ENCODE data around the gene RAI1. TPM values are rescaled to one million over a fixed set of nuclear protein-coding genes. Genes with fewer than 3 reads are reported as not detected.

The RAI1 gene
- total and polyA plus RNA-seq, 2 of the 13 experiments (the other 11 are each of a cell fraction or from before 2014, with no cell fraction given), result 3.4 to 5.2 TPM

DNA sequence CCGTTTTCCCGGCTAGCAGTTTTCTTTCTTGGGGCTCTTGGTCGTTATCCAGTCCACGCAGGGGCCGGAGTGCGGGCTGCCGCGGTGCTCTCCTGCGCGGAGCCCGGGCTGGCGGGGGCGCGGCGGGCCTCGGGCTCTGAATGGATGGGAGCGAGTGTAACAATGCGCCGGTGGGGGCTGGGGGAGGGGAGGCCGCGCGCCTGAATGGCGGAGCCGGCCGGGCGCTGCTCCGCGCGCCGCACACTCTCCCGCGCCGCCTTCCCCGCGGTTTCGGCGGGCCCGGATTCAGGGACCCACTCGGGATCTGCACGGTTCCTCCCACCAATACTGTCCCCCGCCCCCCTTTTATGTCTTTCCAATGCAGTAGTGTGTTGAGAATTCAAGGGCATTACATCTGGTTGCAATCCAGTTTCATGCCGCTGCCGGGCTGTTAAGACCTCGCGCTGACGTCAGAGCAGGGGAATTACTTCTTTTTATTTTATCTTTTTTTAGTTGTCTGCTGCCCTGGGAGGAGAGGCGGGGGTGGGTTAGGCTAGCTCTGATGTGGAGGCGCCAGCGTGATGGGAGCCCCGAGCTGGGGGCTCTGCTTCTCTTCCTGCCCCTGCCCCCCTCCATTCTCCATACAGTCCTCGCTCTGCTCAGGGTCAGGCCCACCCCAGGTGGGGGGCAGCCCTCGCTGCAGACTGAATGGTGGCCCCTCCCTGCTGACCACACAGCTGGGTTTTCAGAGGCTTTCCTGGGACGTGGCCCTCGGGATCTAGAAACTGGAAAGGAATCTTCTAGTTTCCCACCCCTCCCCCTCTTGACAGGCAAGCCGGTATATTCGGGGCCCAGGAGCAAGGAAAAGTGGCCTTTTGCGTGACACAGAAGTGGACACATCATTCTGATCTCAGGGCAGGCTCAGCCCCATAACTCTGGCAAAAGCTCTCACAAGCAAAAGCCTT, 1.8 kb downstream of the RAI1 start (continued):
- TF ChIP-seq E2F2 (CRISPR knock-in tag; IDR thresholded peaks at IDR 0.05; ENCODE audit: borderline replicate concordance) (no peak), ZNF614 (CRISPR knock-in tag; IDR thresholded peaks at IDR 0.05; ENCODE audit: borderline replicate concordance) (no peak), ZNF367 (CRISPR knock-in tag; IDR thresholded peaks at IDR 0.05; ENCODE audit: borderline replicate concordance) (no peak), TBX2 (CRISPR knock-in tag; IDR thresholded peaks at IDR 0.05; ENCODE audit: borderline replicate concordance) (peak; percentile 48; the same call in 1 of the 2 replicates), ZNF782 (CRISPR knock-in tag; IDR thresholded peaks at IDR 0.05; ENCODE audit: borderline replicate concordance) (no peak), KLF12 (CRISPR knock-in tag; IDR thresholded peaks at IDR 0.05; ENCODE audit: borderline replicate concordance) (no peak), GPN1 (CRISPR knock-in tag; IDR thresholded peaks at IDR 0.05; ENCODE audit: borderline replicate concordance) (no peak), ZNF766 (CRISPR knock-in tag; IDR thresholded peaks at IDR 0.05; ENCODE audit: borderline replicate concordance) (no peak), KDM5B (CRISPR knock-in tag; IDR thresholded peaks at IDR 0.05; ENCODE audit: borderline replicate concordance) (no peak), ISL2 (CRISPR knock-in tag; IDR thresholded peaks at IDR 0.05) (no peak), ZNF839 (CRISPR knock-in tag; IDR thresholded peaks at IDR 0.05; ENCODE audit: borderline replicate concordance) (no peak), SP4 (CRISPR knock-in tag; IDR thresholded peaks at IDR 0.05) (no peak), ZNF773 (CRISPR knock-in tag; IDR thresholded peaks at IDR 0.05; ENCODE audit: borderline replicate concordance) (no peak), KAT8 (CRISPR knock-in tag; IDR thresholded peaks at IDR 0.05) (0 out of 2 replicates have a peak, but pooled peaks have one; percentile 29), YEATS4 (CRISPR knock-in tag; IDR thresholded peaks at IDR 0.05; ENCODE audit: borderline replicate concordance) (peak; percentile 38; the same call in 1 of the 2 replicates), HNRNPLL (IDR thresholded peaks at IDR 0.05; ENCODE audit: low read depth, low read length, poor library complexity, severe bottlenecking) (no peak), ZFAT (CRISPR knock-in tag; conservative IDR thresholded peaks at IDR 0.05) (no peak), ATF3 (CRISPR knock-in tag; IDR thresholded peaks at IDR 0.05) (no peak), ZC3H13 (CRISPR knock-in tag; IDR thresholded peaks at IDR 0.05) (no peak), ATF7-NPFF (CRISPR knock-in tag; IDR thresholded peaks at IDR 0.05; ENCODE audit: low read depth) (peak; percentile 66; the same call in 1 of the 2 replicates), MTF2 (CRISPR knock-in tag; IDR thresholded peaks at IDR 0.05; ENCODE audit: borderline replicate concordance) (no peak), RBFOX2 (IDR thresholded peaks at IDR 0.05; ENCODE audit: low read depth, low read length) (peak; percentile 48; the same call in 1 of the 2 replicates), ZFX (CRISPR knock-in tag; IDR thresholded peaks at IDR 0.05; ENCODE audit: low read depth) (peak; percentile 65; the same call in 1 of the 2 replicates), ELF3 (CRISPR knock-in tag; IDR thresholded peaks at IDR 0.05) (no peak), ZNF446 (CRISPR knock-in tag; IDR thresholded peaks at IDR 0.05) (peak; percentile 25; the same call in 1 of the 2 replicates), MBD4 (IDR thresholded peaks at IDR 0.05; ENCODE audit: borderline replicate concordance, low read length) (no peak)
- TF ChIP-seq, protein P1, sequence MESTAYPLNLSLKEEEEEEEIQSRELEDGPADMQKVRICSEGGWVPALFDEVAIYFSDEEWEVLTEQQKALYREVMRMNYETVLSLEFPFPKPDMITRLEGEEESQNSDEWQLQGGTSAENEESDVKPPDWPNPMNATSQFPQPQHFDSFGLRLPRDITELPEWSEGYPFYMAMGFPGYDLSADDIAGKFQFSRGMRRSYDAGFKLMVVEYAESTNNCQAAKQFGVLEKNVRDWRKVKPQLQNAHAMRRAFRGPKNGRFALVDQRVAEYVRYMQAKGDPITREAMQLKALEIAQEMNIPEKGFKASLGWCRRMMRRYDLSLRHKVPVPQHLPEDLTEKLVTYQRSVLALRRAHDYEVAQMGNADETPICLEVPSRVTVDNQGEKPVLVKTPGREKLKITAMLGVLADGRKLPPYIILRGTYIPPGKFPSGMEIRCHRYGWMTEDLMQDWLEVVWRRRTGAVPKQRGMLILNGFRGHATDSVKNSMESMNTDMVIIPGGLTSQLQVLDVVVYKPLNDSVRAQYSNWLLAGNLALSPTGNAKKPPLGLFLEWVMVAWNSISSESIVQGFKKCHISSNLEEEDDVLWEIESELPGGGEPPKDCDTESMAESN (CRISPR knock-in tag; conservative IDR thresholded peaks at IDR 0.05), result no peak; the same call in 1 of the 2 replicates

Data from HepG2 (cell line).